Left lobe of liver (tissue), 2 donors: Measurements from ENCODE around the gene CARS1. TPM values are rescaled to one million over a fixed set of nuclear protein-coding genes. Genes with fewer than 3 reads are reported as not detected.

Experiments
- ATAC-seq: fragments of 200-7000 bp; cut with Tn5 transposase; one replicate; pipeline ENCODE4 v1.9.1; 2020; ENCODE audit warnings: mild to moderate bottlenecking, moderate library complexity
- DNase-seq: peaks from one replicate; pipeline ENCODE4 v3.0.0-alpha.2; 2020; ENCODE audit warnings: low spot score
- total RNA-seq: library from RNA; stranded (reverse); gene quantifications from one replicate; pipeline ENCODE4 v1.2.1, GENCODE V29; 2021
- donor health status: DM: no; HTN: no; CAD: no; lungs with moderate emphysema.
- donor health status: DM: no; HTN: yes; CAD: no.

Gene CARS1
- total RNA-seq, 1 donor from 2014 or later = 21.0 TPM

DNA sequence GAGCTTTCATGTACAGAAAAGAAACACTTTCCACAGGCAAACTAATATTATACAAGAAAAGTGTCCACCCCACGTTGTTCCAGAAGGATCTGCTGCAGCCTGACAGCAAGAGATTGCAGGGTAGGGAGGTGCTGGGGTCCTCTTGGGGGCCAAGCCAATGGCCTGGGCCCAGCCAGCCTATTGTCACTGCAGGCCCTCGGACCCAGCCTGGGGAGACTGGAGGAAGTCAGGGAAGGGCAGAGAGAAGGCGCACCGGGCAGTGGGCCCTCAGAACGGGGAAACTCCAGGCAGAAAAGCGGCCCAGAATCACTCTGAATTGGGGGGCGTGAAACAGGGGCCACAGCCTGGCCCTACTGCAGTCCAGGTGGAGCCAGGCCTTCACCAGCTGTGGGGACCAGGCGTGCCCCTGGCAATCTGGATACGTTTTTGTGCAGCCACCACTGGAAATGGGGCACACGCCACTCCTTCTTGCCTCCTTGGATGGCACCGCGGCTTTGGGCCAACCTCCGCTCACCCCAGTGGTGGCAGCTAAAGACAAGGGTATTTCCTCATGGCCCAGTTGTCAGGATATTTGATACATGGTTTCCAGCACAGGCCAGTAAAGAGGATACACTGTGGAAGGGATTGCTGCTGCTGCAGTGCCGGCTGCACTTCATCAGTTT is 61.2 kb downstream of the CARS1 start:
- DNase-seq (peak; percentile 41), ATAC-seq (no peak)

DNA sequence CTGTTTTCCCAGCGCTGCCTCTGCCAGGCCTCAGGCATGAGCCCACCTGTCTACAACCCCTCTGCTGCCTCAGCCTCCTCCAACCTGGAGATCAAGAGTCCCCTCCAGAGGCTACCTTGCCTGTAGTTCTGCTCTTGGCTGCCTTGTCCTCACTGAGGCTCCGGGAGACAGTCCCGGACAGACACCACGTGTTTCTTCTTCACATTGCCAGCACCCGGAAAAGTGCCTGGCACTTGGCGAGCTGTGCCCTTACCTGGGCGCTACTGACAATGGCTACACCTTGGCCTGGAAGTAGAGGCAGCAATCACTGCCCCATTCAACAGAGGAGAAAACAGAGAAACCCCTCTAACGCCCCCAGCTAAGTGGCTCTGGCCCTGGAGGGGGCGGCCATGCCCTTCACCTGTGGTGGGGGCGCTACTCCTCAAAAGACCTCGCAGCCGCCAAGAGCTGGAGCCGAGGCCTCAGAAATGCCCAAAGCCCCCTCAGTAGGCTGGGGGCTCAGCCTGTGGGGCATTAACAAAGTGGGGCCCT is 62.1 kb downstream of the CARS1 start:
- DNase-seq (peak; percentile 40), ATAC-seq (no peak)

DNA sequence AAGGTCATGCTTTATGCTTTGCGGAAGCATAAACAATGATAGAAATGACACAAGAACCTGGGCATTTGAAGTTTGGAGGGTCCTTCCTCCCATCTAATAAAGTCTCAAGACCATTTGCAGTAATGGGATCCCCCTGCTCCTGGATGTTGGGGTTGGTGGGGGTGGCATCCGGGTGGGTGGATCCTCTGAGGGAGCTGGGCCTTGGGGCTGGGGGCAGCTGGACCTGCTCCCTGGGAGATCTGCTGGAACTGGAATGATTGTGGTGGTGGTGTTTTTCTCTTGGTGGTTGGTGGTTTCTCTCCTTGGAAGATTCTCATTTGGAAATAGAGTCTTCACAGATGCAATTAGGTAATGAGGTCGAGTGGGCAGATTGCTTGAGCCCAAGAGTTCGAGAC is 62.9 kb downstream of the CARS1 start:
- no peak for ATAC-seq
- DNase-seq = no peak

- DNase-seq (no peak), ATAC-seq (no peak)
Observed at GRCh38 chr11:2992997-2993325, 64.3 kb downstream of the CARS1 start.

GRCh38 chr11:2992234-2992996 is 64.8 kb downstream of the CARS1 start, which contains the start of gene NAP1L4:
Gene NAP1L4 (minus strand): TSS chr11:2992329. CDS start chr11:2979220, 13,109 bp downstream.
- ATAC-seq = peak; percentile 90

DNA sequence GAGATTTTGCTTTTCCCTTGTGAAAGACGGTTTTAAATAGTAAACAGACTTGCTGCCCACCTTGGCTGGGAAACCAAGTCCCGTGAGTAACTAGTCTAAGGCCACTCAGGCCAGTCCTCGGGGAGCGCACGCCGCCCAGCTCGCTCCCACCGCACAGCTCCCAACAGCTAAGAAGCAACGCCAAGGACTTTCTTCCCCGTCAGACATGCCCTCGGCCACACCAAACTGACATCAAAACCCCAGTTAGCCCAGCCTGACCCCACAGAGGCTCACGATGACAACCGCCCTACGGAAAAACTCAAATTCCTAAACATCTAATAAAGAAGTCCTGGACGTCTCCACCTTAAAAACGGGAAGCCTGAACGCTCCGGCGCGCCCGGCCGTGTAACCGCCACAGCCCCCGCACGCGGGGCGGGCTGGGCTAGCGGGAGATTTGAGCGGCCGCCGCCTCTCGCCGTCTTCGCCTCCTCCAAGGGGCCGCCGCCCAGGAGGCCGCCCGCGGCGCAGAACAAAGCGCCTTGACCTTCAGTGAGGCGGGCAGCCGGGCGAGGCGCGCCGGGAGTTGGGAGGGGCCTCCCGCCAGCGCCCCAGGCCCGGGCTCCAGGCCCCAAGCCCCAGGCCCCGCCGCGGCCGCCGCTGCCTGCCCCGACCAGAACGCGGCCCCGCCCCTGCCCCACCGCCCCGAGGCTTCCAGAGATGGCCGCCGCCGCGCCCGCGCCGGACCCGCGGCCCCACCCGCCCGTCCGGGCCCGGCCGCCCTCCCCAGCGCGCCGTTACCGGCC is 65.6 kb downstream of the CARS1 start:
- peak; percentile 72 for ATAC-seq
- no peak for DNase-seq

More at GRCh38 chr11:2992234-2992996, 64.8 kb downstream of the CARS1 start, which contains the start of gene NAP1L4:
- DNase-seq = peak; percentile 98

- ATAC-seq = peak; percentile 37
- DNase-seq = no peak
Observed at GRCh38 chr11:2990617-2991451, 66.4 kb downstream of the CARS1 start.

- DNase-seq (no peak), ATAC-seq (no peak)
Observed at GRCh38 chr11:2989551-2989950, 67.7 kb downstream of the CARS1 start.

GRCh38 chr11:2989006-2989405 is 68.2 kb downstream of the CARS1 start:
- no peak for DNase-seq
- no peak for ATAC-seq

- DNase-seq (no peak), ATAC-seq (no peak)
Observed at GRCh38 chr11:2987881-2988861, 69.1 kb downstream of the CARS1 start.

DNA sequence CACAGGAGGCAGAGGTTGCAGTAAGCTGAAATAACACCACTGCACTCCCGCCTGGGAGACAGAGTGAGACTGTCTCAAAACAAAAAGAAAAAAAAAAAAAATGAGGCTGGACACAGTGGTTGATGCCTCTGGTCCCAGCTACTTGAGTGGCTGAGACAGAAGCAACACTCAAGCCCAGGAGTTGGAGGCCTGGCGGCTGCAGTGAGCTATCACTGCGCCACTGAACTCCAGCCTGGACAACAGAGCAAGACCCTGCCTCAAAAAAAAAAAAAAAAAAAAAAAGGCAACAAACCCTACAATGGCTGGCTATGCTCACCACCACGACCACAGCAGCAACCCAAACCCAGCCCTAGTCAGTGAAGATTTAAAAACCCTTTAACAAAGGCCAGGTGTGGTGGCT is 73.3 kb downstream of the CARS1 start:
- no peak for ATAC-seq
- DNase-seq = no peak

- no peak for ATAC-seq
- DNase-seq = no peak
Observed at GRCh38 chr11:2982214-2982613, 75.0 kb downstream of the CARS1 start.

DNA sequence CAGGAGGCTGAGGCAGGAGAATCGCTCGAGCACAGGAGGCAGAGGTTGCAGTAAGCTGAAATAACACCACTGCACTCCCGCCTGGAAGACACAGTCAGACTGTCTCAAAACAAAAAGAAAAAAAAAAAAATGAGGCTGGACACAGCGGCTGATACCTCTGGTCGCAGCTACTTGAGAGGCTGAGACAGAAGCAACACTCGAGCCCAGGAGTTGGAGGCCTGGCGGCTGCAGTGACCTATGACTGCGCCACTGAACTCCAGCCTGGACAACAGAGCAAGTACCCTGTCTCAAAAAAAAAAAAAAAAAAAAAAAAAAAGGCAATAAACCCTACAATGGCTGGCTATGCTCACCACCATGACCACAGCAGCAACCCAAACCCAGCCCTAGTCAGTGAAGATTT is 76.1 kb downstream of the CARS1 start:
- ATAC-seq (no peak), DNase-seq (no peak)

DNA sequence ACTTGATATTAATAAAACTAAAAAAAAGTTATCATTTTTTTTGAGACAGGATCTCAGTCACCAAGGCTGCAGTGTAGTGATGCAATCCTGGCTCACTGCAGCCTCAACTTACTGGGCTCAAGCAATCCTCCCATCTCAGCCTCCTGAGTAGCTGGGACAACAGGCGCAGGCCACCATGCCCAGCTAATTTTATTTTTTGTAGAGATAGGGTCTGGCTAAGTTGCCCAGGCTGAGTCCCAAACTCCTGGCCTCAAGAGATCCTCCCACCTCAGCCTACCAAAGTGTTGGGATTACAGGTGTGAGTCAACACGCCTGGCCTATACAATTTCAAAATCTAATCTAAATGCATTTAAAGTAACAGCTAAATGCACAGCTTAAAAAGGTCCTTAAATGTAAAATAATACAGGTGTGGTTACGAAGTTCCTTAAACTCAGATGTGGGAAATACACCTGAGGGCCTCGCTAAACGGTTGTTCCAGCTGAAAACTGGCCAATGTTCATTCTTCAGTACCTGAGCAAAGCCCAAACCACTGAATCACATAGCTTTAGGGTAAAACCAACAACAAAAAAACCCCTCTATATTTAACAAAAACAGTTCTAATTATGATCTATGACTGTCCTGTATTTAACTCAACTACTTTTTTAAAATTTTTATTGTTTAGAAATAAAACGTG is 76.9 kb downstream of the CARS1 start:
- DNase-seq (no peak), ATAC-seq (no peak)

GRCh38 chr11:2977113-2977512 is 80.1 kb downstream of the CARS1 start:
- DNase-seq (no peak), ATAC-seq (no peak)

GRCh38 chr11:2976294-2977063 is 80.7 kb downstream of the CARS1 start:
- ATAC-seq (no peak), DNase-seq (no peak)

DNA sequence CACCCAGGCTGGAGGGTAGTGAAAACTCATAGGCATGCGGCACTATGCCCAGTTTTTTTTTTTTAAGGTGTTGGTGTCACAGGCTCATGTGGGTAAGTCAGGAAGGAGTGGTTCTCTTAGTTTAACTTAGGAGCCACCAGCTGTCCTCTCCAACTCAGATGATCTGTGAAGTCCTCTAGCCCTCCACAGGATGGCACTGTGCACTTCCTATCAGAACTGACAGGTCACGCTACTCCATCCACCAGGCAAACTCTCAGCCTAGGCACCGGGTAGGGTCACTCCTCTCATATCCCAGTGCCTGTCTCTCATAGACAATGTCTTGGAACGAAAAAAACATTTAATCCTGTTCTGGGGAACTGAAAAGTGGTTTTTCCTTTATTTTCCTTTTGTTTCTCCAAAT is 81.6 kb downstream of the CARS1 start:
- peak; percentile 95 for ATAC-seq

GRCh38 chr11:2974272-2974671 is 83.0 kb downstream of the CARS1 start:
- DNase-seq = no peak
- no peak for ATAC-seq

More for the DNA sequence above, 81.6 kb downstream of the CARS1 start:
- no peak for DNase-seq
